ENCODE results near the gene LSM3.

The LSM3 gene

DNA sequence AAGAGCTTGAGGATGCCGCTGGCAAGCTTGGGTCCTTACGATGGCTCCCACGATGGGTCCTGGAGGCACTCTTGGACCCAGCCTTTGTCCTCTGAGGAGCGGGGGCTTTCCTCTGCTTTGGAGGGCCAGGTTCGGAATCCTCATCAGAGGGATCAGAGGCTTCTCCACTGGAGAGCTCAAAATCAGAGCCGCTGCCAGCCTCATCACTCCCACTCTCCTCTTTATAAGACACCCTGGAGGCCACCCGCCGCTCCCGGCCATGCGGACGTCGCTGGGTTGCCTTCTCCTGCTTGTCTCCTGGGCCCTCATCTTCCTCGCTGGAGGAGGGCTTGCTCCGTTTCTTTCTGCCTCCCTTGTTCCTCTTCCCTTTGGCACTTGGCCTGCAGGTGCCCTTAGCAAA is 20.2 kb upstream of the LSM3 start:
- DNase-seq = no peak

DNA sequence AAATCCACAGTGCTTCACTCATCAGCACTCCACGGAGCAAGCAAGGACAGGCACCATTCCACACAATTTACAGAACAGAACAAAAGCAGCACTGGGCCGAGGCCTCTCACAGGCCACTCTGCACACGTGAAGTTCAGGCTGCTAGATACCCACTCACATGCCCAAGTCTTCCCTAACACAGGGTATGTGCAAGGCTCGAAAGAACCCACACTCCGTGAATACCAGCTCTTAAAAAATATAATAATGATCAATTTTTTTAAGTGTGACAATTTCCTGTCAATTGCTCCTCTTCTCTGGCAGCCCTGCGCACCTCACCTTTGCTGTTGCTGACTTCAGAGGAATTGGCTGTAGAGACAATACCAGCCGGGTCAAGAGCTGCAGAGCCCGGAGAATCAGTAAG is 19.2 kb upstream of the LSM3 start:
- DNase-seq = no peak

DNA sequence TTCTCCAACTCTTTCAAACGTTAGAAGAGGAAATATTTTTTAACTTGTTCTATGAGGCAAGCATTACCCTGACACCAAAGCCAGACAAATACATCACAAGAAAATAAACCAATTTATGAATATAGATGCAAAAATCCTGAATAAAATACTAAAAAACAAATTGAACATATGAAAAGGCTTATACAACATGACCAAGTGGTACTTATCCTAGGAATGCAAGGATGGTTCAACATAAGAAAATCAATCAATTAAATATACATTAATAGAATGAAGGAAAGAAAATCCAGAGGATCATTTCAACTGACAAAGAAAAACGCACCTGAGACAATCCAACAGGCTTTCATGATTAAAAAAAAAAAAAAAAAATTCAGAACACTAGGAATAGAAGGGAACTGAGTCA is 17.3 kb upstream of the LSM3 start:
- DNase-seq = no peak

DNA sequence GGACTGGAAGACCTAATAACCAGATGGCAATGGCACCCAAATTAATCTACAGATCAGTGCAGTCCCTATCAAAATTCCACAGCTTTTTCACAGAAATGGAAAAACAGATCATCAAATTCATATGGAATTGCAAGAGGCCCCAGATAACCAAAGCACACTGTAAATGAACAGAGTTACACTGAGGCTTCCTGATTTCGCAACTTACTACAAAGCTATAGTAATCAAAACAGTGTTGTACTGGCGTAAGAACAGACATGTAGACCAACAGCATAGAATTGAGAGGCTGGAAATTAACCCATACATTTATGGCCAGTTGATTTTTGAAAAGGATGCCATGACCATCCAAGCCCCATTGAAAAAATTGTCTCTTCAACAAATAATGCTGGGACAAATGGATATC is 16.4 kb upstream of the LSM3 start:
- no peak for DNase-seq

DNA sequence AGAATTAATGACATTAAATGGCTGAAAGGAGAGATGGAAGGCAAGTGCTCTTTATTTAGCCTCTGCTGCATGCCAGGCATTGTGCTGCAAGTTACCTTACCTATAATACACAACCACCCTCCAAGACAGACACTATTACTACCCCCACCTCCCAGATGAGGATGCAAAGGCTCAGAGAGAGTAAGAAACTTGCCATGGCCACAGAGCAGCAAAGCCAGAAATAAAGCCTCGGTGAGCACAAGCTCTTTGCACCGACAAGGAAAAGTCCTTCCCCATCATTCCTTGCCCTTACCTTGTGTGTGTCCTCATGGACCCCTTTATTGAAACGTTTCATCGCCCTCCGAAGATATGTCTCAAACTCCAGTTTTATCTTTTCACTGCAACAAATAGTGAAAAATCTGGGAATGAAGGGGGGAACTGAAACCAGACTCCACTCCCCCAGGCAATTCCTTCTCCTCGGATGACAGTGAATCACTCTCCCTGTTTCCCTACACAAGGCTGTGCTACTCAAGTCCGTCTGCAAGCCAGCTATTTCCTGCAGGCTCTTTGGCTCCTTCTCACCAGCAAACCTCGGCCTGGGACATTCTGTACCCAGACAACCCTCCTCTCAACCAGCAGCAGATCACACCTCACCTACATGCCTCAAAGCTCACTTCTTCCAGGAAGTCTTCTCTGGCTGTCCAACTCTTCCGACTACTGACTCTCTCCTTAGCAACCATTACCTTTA is 11.6 kb upstream of the LSM3 start:
- DNase-seq = no peak

DNA sequence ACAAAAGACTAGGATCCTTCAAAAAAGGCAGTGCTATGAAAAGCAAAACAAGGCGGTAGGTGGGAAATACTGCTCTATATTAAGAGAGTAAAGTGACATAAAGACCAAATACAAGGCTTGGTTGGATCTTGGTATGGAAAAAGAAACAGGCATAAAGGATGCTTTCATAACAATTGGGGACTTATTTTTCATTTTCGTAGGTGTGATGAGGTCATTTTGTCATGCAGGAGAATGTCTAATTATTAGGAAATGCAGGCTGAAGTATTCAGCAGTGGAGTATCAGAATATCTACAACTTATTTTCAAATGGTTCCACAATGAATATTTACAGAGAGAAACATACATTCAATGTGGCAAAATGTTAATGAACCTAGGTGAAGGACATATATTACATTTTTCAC is 9.2 kb upstream of the LSM3 start:
- DNase-seq = no peak

DNA sequence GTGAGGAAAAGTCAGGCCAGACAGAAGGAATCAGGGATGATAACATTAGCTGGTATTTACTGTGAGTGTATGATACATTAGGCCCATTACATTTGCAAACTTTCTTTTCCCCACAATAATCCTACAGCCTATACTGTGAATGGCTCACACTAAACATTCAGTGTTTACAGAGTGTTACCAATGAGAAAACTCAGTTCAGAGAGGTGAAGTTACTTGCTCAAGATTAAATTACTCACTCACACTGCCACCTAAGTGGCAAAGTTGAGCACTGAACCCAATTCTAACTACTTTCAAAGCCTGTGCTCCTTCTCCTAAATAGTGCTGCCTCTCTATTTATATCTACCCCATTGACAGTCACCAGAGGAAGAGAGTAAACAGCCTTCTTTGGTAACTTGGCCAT is 8.7 kb upstream of the LSM3 start:
- DNase-seq = no peak

DNA sequence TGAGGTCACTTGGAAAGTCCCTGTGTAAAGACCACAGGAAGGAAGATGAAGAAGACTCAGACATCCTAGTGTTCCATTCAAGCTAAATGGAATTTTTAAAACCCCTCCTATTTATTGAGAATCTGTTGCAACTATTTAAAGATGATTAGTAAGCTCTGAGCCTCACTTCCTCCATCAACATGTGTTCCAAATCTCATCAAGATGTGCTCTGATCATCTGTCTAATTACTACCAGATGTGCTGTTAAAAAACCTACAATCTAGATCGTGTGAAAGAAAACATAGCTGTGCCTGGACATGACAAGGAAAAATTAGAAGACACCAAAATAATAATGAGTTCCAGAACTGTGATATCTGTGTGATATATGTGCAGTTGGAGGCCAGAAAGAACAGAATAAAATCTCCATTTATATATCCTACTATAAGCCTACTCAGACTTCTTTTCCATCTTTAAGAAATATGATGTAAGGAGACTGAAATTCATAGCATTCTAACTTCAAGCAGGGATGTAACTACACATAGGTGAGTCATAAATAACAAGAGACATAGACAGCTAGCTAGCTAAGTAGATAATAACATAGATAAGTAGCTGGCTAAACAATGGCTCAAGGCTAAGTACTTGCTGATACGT is 8.0 kb upstream of the LSM3 start:
- DNase-seq = no peak

DNA sequence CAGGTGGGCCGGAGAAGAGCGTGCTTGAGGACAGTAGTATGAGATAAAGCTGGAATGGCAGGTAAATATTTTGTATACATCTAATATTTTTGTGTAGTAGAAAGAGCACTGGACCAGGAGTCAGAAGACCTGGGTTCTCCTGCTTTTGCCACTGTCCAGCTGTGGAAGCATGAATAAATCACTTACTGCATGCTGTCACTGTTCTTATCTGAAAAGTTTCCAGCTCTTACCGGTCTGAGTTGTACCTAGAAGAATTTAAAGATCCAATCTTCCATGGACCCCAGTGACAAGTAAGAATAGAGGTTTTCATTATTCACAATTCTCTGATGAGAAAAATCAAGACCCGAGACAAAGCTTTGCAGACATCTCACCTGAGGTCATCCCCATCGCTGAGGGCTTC is 6.1 kb upstream of the LSM3 start:
- DNase-seq = no peak

DNA sequence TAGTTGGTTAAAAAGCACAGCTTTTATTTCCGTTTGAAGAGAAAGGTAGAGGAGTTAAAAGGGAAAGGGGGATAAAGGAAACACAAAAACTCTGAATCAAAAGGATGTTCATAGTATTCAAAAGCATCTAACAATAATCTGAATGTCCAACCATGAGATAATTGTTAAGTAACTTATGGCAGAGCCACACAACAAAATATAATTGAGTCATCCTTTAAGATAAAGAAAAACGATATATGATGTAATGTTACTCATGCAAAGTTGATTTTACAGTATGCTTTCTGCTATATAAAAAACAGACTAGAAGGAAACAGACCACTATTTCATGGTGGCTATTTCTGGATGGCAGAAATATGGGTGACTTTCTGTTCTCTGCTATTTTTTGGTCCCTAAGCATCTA is 4.1 kb upstream of the LSM3 start:
- no peak for DNase-seq

DNA sequence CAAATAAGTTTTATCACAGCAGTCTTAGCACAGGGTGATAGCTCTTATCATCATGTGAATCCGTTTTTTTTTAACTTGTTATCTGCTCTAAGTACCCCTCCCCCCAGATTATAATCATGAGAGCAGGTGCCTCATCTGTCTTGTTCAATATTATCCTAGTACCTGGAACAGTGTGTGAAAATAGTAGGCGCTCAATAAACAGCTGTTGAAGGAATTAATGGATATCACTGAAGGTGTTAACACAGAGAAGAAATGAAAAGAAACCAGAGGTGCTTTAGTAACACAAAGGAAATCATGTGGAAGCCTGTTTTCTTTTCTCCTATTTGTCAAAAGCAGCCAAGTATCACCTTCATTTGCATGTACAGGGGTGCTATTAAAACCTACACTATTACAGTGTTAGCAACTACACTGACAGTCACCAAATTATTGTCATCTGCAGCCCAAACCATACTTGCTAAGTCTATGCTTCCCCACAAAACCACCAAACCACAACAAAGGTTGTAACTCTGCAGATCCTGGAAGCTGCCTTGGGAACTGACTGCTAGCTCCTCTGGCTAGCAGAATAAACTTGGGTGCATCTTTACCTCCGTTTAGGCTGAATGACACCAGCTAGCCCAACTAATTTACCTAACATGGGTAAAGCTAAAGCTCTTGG is 3.1 kb upstream of the LSM3 start:
- DNase-seq = peak; percentile 62

DNA sequence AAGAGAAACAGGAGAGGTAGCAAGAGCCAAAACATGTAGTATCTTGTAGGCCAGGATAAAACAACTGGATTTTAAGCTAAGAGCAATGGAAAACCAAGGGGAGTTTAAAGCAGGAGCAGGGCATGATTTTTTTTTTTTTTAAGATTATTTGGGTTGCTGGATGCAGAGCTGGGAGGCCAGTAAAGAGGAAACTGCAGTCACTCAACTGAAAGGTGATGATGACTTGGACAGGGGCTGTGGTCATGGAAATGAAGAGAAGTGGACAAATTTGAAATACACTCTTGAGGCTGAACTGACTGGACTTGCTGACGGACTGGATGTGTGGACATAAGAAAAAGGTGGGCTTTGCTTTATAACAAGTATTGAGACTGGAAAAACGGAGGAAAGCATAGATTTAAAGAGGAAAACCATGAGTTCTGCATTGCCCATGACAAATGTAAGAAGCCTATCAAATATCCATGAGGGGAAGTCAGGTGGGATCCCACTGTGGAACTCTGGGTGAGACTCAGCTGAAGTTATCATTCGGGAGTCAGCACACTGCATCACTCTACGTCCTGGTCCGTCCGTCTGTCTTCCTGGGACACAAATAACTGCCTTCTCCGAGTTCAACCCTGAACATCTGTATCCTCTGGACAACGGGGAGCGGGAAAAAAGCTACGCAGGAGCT is 904 bp upstream of the LSM3 start:
- DNase-seq = peak; percentile 15

DNA sequence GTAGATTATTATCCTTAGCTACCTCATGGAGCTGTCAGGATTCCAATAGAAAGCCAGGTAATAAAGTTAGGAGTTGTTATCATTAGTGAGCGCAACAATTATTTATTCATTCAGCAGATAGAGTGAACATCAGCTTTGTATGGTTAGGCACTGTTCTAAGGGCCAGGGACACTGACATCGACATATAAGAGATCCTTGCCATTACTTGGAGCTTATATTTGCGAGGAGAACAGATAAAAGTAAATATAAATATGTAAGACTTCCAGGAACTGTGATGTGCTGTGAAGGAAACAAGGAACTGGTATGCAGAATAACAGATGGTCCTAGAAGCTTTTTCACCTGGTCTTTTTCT is 473 bp downstream of the LSM3 start:
- no peak for DNase-seq

DNA sequence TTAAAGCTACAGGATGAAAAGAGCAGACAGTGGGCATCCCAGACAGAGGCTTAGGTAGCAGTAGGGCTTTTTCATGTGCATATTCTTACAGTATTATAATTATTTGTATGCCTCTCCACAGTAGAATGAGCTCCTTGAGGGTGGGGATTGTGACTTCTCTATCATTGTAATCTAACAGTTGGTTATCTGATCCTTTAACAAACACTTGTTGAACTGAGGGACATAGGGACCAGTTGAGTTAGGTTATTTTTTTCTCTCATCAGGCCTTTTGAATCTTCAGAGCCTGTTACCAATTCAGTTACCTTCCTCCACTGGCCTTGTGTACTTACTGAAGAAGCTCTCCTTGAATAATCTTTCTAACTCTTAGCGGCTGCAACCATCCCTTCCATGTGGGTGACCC is 1.2 kb downstream of the LSM3 start:
- no peak for DNase-seq

DNA sequence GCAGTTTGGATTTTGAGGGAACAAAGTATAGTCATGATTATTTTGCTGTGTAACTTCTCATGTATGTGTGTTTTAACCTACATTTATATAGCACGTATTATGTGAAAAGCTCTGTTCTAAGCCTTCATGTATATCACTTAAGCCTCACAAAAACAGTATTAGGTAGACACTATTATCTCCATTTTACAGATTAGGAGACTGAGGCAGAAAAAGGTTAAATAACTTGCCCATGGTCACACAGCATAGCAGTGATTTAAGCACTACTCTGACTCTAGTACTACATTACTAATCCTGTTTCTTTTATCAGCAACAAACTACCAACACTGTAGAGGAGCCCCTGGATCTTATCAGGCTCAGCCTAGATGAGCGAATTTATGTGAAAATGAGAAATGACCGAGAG is 2.6 kb downstream of the LSM3 start:
- DNase-seq = no peak

DNA sequence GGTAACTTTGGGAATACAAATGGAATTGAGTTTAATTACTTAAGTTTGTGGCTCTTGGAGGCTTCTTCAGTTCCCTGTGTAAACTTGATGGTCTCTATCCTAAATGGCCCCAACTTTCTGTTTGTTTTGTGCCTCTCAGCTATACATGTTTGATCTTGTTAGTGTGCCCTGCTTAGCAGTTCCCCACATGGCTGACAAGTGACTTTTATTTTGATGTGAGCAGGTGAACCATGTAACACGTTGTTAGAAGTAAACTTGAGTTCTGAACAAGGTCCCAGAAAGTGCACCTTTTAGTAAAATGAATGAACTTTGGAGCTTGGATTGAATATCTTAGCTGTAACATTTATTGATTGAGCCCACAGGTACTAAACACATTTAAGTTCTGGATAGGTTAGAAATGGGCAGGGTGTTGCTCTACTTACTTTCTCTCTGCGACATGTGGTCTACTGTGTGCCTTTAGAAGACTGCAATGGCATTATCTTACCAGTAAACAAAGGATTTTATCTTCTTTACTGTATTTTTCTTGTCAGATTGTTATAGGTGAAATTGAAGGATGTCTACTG is 4.5 kb downstream of the LSM3 start:
- DNase-seq = no peak

DNA sequence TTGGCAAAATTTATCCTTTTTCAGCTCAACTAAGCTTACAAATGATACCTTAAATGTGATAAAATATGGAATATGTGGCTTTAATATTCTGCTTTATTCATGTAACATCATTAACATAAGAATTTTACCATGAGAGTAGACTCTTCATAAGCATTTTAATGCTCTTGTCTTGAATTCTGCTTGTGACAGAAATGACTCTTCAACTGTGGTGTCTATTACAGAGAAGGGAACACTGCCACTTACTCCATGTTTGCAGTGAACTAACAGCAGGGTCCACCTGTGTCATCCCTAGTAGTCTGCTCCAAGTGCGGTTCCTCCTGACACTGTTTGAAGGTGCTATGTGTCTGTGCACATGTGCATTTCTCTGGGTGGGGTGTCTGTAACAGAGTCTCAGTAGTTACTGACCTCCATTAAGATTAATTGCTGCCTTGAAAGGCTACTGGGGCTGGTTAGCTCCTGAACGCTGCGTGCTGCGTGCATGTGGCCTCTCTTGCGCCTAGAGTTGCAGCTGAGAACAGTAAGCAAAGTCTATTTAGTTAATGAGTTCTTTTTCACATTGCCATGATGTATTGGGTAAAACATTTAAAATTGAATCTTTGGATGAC is 8.3 kb downstream of the LSM3 start:
- no peak for DNase-seq

DNA sequence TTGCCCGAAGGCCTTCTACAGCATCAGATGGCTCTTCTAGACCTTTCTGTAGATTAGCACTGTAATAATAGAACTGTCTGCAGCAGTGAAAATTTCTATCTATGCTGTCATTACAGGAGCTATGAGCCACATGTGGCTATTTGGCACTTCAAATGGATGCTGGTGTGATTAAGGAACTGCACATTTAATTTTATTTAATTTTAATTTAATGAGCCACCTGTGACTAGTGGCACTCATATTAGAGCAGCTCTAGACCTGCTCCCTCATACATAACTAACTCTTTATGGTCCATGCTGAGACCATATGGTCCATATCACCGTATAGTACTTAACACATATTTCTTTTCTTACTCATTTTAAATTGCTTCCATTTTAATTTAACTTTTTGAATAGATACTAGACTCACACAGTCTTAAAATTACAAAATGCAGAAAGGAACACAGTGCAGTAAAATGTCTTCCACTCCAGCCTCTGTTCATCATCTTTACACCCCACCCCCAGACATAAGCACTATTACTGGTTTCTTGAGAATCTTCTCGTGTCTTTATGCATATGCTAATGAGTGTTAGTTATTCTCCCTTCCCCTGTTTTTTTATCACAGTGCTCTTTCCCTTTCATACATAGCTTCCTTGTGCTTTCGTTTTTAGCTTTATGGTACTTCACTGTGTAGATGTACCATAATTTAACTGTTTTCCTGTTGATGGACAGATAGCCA is 9.6 kb downstream of the LSM3 start:
- DNase-seq = no peak

DNA sequence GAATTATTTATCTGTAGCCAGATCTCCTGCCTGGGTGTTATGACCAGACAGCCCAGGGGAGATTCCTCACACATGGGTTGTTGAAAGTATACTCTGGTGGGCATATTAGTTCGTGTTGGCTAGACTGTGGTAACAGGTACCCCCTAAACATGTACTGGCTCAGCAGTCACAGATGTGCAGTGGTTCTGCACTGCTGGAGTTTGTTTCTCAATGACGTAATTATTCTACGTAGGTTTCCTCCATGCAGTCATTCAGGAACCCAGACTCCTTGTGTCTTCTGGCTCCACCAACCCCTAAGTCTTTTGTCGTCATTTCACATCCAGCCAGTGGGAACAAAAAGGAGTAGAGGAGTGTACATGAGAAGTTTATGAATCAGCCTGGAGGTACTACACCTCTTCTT is 16.2 kb downstream of the LSM3 start:
- DNase-seq = no peak

DNA sequence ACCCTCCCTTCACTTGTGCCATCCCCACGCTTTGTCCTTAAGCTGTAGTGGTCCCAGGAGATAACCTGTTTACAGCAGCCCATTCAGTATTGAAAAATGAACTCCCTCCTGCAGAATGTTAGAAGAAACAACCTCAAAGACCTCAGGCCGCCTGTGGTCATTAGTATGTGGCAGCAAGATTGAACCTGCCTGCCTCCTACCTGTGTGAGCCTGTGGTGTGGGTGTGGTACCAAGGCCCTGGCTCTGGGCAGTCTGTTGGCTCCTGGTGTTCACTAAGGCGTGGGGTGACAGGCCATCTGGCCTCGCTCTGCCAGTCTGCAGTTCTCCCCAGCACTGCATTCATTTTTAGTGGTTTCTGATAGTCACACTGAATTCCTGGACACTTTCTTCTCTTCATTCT is 21.0 kb downstream of the LSM3 start:
- DNase-seq = no peak

DNA sequence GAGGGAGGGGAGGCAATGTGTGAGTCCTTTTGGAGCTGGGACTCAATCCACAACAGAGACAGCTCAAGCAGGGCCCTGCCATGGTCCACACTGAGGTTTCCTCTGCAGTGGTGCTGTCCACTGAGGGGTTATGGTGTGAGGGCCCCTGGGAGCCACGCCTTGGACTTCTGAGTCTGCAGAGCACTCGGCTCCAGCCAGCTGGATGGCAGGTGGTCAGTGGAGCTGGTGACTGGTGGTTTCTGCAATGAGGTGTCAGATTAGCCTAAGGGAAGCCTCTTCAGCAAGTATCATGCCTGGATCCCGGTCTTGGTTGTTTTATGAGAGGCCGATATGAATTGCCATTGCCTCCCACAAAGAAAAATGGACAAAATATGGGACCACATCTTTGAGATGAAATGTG is 21.7 kb downstream of the LSM3 start:
- DNase-seq = no peak

DNA sequence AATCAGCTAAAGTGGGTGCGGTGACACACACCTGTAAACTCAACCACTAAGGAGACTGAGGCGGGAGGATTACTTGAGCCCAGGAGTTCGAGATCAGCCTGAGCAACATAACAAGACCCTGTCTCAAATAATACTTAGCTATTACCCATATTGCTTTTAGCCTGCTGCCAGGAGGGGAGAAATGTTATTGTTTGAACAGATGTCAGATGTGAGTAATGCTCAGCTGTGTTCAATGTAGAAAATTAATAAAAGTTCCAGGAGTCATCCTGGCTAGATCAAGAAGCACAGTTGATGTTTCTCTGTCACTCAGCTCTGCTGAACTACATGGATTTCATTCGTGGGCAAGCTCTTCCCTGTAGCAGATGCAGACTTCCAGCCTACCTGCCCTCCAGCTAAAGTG is 22.2 kb downstream of the LSM3 start:
- DNase-seq = no peak

Data from hematopoietic multipotent progenitor cell treated with erythropoietin and hydrocortisone succinate and interleukin-3 and kit ligand, for 8 days (in vitro differentiated cells).